Spleen (tissue), 11 donors: Measurements from ENCODE around the gene DNAI2. TPM values are rescaled to one million over a fixed set of nuclear protein-coding genes. Genes with fewer than 3 reads are reported as not detected.

ENCODE experiments used
- DNase-seq: peaks from one replicate; pipeline ENCODE4 v3.0.0-alpha.2; 2020
- H3K27ac ChIP-seq, 8 donors: fragments of 200-600 bp; sonication (generic) in 7 of 8; 1 replicate in 4 of 8; 2 replicates in 4 of 8; pipeline versions ENCODE4 v1.5.0 to v1.8.0; 2016 to 2021; ENCODE audit warnings: inconsistent platforms in 4 of 8, mild to moderate bottlenecking in 4 of 8, moderate library complexity in 1 of 8
- H3K27me3 ChIP-seq, 7 donors: fragments of 200-600 bp; sonication (generic) in 6 of 7; replicated peaks in 1 of 7; 1 replicate in 4 of 7; 2 replicates in 3 of 7; pipeline versions ENCODE4 v1.5.0 to v1.8.0; 2016 to 2021; ENCODE audit warnings: inconsistent platforms in 3 of 7, mild to moderate bottlenecking in 1 of 7
- H3K36me3 ChIP-seq, 6 donors: fragments of 200-600 bp; sonication (generic) in 5 of 6; 1 replicate in 4 of 6; 2 replicates in 2 of 6; pipeline versions ENCODE4 v1.5.0 to v1.8.0; 2016 to 2021; ENCODE audit warnings: inconsistent platforms in 2 of 6
- H3K4me1 ChIP-seq, 6 donors: fragments of 200-600 bp; sonication (generic) in 5 of 6; 1 replicate in 3 of 6; 2 replicates in 3 of 6; pipeline versions ENCODE4 v1.5.0 to v1.8.0; 2016 to 2021; ENCODE audit warnings: inconsistent platforms in 3 of 6
- H3K4me3 ChIP-seq, 8 donors: fragments of 200-600 bp; sonication (generic) in 7 of 8; 1 replicate in 4 of 8; 2 replicates in 4 of 8; pipeline versions ENCODE4 v1.5.0 to v1.8.0; 2016 to 2021; ENCODE audit warnings: inconsistent platforms in 4 of 8, mild to moderate bottlenecking in 4 of 8, moderate library complexity in 2 of 8
- H3K9me3 ChIP-seq, 8 donors: fragments of 200-600 bp; sonication (generic) in 7 of 8; 1 replicate in 4 of 8; 2 replicates in 4 of 8; pipeline versions ENCODE4 v1.5.0 to v1.8.0; 2016 to 2021; ENCODE audit warnings: inconsistent platforms in 4 of 8
- POLR2A ChIP-seq, 3 donors: fragments of 450-650 bp; IDR thresholded peaks; one replicate each; pipeline ENCODE4 v1.5.1; 2017; ENCODE audit warnings: antibody characterized with exemption in 3 of 3, mild to moderate bottlenecking in 1 of 3
- POLR2AphosphoS5 ChIP-seq, 3 donors: sonication (generic); formaldehyde crosslinking; IDR thresholded peaks; one replicate each; pipeline ENCODE4 v1.5.1; 2017; ENCODE audit warnings: antibody characterized with exemption in 3 of 3
- WGBS, 5 donors: extraction: QIAGEN DNeasy Blood & Tissue Kit in 3 of 5; methylation state at CpG; one replicate each; pipeline versions ENCODE4 v1.1.5 to v1.1.7; 2013 to 2018; 5-methylcytosine and 5-hydroxymethylcytosine counted together
- intact Hi-C: fragments of 100-400 bp; cut with DNase I; formaldehyde crosslinking; loops from one replicate; pipeline ENCODE4 v1.15.0; 2023; ENCODE audit warnings: low total_unique reads
- polyA plus RNA-seq, 3 donors: library from polyadenylated mRNA; stranded (reverse); fragments of 200-250 nt; gene quantifications; one replicate each; pipeline ENCODE4 v1.2.1, GENCODE V29; 2013
- total RNA-seq, 7 donors: library from RNA; depleted of rRNA in 3 of 7; stranded (reverse); fragments of >200 nt in 3 of 7; fragmentation: NEBNext Ultra II Directional in 4 of 7; extraction: Animal tissue kit (Norgen Biotek cat#: 25700) in 4 of 7; gene quantifications; one replicate each; pipeline versions ENCODE4 v1.1.0 to v1.2.1, GENCODE V29; 2016 to 2021
- TF ChIP-seq, protein P1 (sequence below), 11 experiments: fragments of 200-600 bp in 7 of 11; fragments of 450-650 bp in 4 of 11; sonication (generic) in 4 of 11; IDR thresholded peaks in 8 of 11; conservative IDR thresholded peaks in 3 of 11; 1 replicate in 7 of 11; 2 replicates in 4 of 11; pipeline versions ENCODE4 v1.4.0 to v1.8.0; 2016 to 2021; ENCODE audit warnings: antibody characterized with exemption in 11 of 11, inconsistent platforms in 4 of 11, mild to moderate bottlenecking in 1 of 11
- donor health status: healthy with polysubstance abuse.
- donor health status: DM: no; HTN: no; CAD: no; lungs with moderate emphysema.
- donor health status: DM: no; HTN: no; CAD: no.
- donor health status: Bipolar disorder and iron deficiency.
- donor health status: healthy.
- donor health status: DM: no; HTN: no; CAD: no.
- donor health status: DM: yes; HTN: yes; CAD: no.

DNAI2 gene
- total and polyA plus RNA-seq, 10 donors, result 0.23 to 0.72 (median 0.35) TPM; not detected in 5

DNA sequence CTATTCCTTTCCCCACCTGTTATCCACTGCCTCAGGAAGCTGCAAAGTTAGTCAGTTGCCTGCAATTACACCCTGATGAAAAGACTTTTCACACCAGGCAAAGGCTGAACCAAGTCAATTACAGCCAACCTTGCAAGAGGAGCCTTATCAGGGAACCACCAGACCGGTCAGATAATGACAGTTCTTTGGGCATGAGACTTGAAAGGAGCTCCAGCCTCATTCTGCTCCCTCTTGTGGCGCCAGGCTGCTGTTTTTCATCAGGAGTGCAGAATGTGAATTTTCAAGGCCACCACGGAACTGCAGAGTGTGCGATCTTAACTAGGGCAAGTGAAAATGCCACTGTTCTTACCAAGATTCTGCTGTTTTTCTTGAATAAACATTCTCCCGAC, 22.5 kb downstream of the DNAI2 start:
- DNase-seq, result no peak
- H3K9me3 ChIP-seq, result peaks cover 0 to 4% (median 0%) of the 10 kb centered on the region in 8 donors
- TF ChIP-seq, protein P1, sequence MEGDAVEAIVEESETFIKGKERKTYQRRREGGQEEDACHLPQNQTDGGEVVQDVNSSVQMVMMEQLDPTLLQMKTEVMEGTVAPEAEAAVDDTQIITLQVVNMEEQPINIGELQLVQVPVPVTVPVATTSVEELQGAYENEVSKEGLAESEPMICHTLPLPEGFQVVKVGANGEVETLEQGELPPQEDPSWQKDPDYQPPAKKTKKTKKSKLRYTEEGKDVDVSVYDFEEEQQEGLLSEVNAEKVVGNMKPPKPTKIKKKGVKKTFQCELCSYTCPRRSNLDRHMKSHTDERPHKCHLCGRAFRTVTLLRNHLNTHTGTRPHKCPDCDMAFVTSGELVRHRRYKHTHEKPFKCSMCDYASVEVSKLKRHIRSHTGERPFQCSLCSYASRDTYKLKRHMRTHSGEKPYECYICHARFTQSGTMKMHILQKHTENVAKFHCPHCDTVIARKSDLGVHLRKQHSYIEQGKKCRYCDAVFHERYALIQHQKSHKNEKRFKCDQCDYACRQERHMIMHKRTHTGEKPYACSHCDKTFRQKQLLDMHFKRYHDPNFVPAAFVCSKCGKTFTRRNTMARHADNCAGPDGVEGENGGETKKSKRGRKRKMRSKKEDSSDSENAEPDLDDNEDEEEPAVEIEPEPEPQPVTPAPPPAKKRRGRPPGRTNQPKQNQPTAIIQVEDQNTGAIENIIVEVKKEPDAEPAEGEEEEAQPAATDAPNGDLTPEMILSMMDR (IDR thresholded peaks at IDR 0.05 in 8 of 11, conservative IDR thresholded peaks at IDR 0.05 in 3 of 11), result peak; percentile 32 to 74 (median 60)
- TF ChIP-seq POLR2AphosphoS5 (IDR thresholded peaks at IDR 0.05) (peak in 1 of 3 donors; percentile 34), POLR2A (IDR thresholded peaks at IDR 0.05) (no peak)
- peak overlapping the region in 1 of 8 donors; percentile 40 for H3K27ac ChIP-seq
- intact Hi-C loops, result loop anchor here (5.0 kb wide), 1 partner anchor 84 kb away; the partner anchor contains the start of gene TTYH2
- peaks cover 0 to 34% (median 0%) of the 10 kb centered on the region in 7 donors for H3K27me3 ChIP-seq
- no peaks in the 10 kb centered on the region for H3K36me3 ChIP-seq
- no peak overlapping the region for H3K4me3 ChIP-seq
- peaks cover 5 to 30% (median 8%) of the 10 kb centered on the region in 6 donors for H3K4me1 ChIP-seq
- WGBS, 5 donors, result 3 to 10% (median 5%) methylated on average over 5 of the region's 5 CpGs

DNA sequence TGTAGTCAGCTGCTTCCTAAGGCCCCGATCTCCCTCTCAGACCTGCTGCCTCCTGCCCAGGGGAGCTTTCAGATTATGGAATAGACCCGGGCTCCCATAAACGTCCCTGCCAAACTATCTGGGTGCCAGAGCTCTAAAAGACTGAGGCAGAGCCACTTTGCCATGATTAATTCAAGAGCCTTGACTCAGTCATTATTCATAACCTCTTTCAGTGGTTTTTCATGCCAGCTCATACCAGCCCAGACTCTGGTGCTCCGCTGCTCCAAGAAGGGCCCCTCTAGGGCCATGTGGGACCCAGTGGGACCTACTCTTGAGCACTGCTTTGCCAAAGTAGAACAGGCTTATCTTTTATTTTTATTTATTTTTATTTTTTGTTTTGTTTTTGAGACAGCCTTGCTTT, 23.9 kb downstream of the DNAI2 start:
- Histone ChIP-seq H3K27ac (peak overlapping the region in 1 of 8 donors; percentile 59), H3K9me3 (peaks cover 0 to 4% (median 0%) of the 10 kb centered on the region in 8 donors), H3K27me3 (peaks cover 0 to 34% (median 0%) of the 10 kb centered on the region in 7 donors), H3K4me1 (peaks cover 5 to 30% (median 8%) of the 10 kb centered on the region in 6 donors), H3K36me3 (no peaks in the 10 kb centered on the region), H3K4me3 (no peak overlapping the region)
- WGBS, 5 donors, result 64 to 93% (median 79%) methylated on average over 4 of the region's 4 CpGs
- intact Hi-C loops, result loop anchor here (5.0 kb wide), 1 partner anchor 86 kb away; the partner anchor contains the start of gene TTYH2
- no peak for DNase-seq
- TF ChIP-seq POLR2AphosphoS5 (IDR thresholded peaks at IDR 0.05), result no peak
- TF ChIP-seq POLR2A (IDR thresholded peaks at IDR 0.05), result no peak
- TF ChIP-seq, protein P1 (IDR thresholded peaks at IDR 0.05 in 8 of 11, conservative IDR thresholded peaks at IDR 0.05 in 3 of 11), result no peak

DNA sequence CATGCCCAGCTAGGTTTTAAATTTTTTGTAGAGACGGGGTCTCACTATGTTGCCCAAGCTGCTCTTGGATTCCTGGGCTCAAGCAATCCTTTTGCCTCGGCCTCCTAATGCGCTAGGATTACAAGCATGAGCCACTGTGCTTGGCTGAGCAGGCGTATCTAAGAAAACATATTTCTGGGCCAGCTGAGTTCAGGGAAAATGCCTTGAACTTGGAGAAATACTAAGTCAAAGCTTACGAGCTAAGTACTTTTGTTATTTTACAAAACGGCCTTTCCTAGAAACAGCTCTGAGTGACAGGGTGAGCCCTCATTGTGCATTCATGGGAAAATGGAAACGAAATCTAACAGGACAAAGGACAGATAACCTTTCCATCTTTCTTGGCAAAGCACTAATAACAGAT, 24.7 kb downstream of the DNAI2 start:
- peaks cover 0 to 34% (median 0%) of the 10 kb centered on the region in 7 donors for H3K27me3 ChIP-seq
- peaks cover 0 to 4% (median 0%) of the 10 kb centered on the region in 8 donors for H3K9me3 ChIP-seq
- 72 to 86% (median 81%) methylated on average over 7 of the region's 7 CpGs for WGBS, 5 donors
- no peak for DNase-seq
- TF ChIP-seq, protein P1 (IDR thresholded peaks at IDR 0.05 in 8 of 11, conservative IDR thresholded peaks at IDR 0.05 in 3 of 11), result no peak
- TF ChIP-seq POLR2A (IDR thresholded peaks at IDR 0.05) (no peak), POLR2AphosphoS5 (IDR thresholded peaks at IDR 0.05) (no peak)
- intact Hi-C loops, result loop anchor here (5.0 kb wide), 1 partner anchor 86 kb away; the partner anchor contains the start of gene TTYH2
- no peaks in the 10 kb centered on the region for H3K36me3 ChIP-seq
- H3K4me1 ChIP-seq, result peaks cover 5 to 30% (median 8%) of the 10 kb centered on the region in 6 donors
- H3K4me3 ChIP-seq, result no peak overlapping the region
- H3K27ac ChIP-seq, result peak overlapping the region in 3 of 8 donors; percentile 39 to 59 (median 48)

DNA sequence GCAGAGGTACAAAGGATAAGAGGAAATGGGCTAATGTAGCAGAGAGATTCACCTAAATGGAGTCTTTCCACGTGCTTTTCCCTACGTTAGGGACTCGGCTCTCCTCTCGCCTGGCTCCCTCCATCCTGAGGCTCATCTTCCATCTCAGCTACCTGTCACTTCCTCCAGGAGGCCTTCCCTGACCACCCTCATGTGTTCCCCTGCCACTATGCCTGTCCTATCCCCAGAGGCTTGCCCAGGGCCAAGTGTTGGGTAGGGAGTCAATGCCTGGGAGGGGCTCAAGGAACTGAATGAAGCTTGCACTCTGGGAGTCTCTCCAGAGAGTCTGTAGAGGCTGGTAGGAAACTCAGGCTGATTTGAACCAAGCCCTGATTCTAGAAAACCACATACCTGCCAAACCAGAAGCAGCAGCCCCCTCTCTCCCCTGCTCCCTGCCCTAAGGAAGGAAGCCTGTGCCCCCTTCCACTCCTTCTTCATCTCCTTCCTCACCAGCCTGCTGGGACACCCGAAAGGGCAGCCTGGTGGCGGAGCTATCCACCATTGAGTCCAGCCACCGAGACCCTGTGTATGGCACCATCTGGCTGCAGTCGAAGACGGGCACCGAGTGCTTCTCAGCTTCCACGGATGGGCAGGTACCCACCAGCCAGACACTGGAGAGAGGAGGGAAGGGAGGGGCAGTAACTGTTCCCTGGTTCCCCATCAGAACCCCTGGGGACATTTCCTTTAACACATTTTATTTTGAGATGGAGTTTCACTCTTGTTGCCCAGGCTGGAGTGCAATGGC, 25.4 kb downstream of the DNAI2 start:
- TF ChIP-seq POLR2A (IDR thresholded peaks at IDR 0.05), result no peak
- TF ChIP-seq, protein P1 (IDR thresholded peaks at IDR 0.05 in 8 of 11, conservative IDR thresholded peaks at IDR 0.05 in 3 of 11), result no peak
- peak overlapping the region in 3 of 8 donors; percentile 39 to 59 (median 48) for H3K27ac ChIP-seq
- H3K4me1 ChIP-seq, result peaks cover 5 to 30% (median 8%) of the 10 kb centered on the region in 6 donors
- intact Hi-C loops, result loop anchor here (5.0 kb wide), 2 partner anchors 58 to 87 kb away; partner anchors contain the start of gene TTYH2
- DNase-seq, result no peak
- H3K9me3 ChIP-seq, result peaks cover 0 to 2% (median 0%) of the 10 kb centered on the region in 8 donors
- H3K27me3 ChIP-seq, result peaks cover 0 to 34% (median 0%) of the 10 kb centered on the region in 7 donors
- no peaks in the 10 kb centered on the region for H3K36me3 ChIP-seq
- no peak overlapping the region for H3K4me3 ChIP-seq
- WGBS, 5 donors, result 80 to 91% (median 89%) methylated on average over 11 of the region's 11 CpGs
